Fibroblast of mammary gland (primary cell): Measurements from ENCODE around the gene ISL2.

Experiments
- DNase-seq: peaks from one replicate; pipeline ENCODE4 v3.0.0-alpha.2; 2010; ENCODE audit warnings: low read depth
- H3K4me3 ChIP-seq: 2 replicates; pipeline ENCODE4 v1.5.1; 2011; ENCODE audit warnings: low read depth, mild to moderate bottlenecking, low read length, moderate library complexity; ENCODE audit not compliant: control insufficient read depth
- TF ChIP-seq, protein P1 (sequence below): conservative IDR thresholded peaks from 2 replicates; pipeline ENCODE4 v1.5.1; 2011; ENCODE audit warnings: low read depth, low read length, inconsistent platforms; ENCODE audit not compliant: control insufficient read depth, insufficient read depth

ISL2 gene

DNA sequence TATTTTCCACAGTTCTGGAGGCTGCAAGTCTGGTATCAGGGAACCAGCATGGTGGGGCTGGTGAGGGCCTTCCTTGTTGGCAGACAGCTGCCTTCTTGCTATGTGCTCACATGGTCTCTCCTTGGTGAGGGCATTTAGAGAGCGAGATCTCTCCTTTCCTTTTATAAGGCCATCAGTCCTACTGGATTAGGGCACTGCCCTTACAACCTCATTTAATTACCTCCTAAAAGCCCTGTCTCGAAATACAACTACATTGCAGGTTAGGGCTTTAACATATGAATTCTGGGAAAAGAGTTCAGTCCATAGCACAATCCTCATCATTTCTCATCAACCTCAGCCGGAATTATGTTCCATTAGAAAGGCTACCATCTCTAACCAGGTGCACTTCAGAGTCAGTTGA, 21.9 kb downstream of the ISL2 start:
- DNase-seq = no peak
- no peak overlapping the region for H3K4me3 ChIP-seq
- TF ChIP-seq, protein P1, sequence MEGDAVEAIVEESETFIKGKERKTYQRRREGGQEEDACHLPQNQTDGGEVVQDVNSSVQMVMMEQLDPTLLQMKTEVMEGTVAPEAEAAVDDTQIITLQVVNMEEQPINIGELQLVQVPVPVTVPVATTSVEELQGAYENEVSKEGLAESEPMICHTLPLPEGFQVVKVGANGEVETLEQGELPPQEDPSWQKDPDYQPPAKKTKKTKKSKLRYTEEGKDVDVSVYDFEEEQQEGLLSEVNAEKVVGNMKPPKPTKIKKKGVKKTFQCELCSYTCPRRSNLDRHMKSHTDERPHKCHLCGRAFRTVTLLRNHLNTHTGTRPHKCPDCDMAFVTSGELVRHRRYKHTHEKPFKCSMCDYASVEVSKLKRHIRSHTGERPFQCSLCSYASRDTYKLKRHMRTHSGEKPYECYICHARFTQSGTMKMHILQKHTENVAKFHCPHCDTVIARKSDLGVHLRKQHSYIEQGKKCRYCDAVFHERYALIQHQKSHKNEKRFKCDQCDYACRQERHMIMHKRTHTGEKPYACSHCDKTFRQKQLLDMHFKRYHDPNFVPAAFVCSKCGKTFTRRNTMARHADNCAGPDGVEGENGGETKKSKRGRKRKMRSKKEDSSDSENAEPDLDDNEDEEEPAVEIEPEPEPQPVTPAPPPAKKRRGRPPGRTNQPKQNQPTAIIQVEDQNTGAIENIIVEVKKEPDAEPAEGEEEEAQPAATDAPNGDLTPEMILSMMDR = no peak

DNA sequence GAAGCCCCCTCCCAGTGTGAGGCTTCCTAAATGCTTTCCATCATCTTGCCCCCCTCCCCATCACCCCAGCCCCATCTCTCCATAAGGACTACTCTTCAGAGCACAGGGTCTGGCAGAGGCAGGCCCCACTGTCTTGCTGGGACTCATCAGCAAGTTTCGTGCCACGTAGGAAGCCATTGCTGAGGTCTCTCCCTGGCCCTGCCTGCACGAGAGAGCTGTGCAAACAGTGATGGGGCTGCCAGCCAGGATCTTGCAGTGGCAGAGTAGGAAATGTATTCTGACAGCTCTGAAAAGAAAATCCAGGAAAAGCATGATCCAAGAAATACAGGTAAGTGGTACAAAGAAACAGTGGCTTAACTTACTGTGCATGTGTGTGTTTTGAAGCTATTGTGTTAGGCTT, 22.6 kb downstream of the ISL2 start:
- TF ChIP-seq, protein P1 = no peak
- no peak overlapping the region for H3K4me3 ChIP-seq
- DNase-seq = no peak

DNA sequence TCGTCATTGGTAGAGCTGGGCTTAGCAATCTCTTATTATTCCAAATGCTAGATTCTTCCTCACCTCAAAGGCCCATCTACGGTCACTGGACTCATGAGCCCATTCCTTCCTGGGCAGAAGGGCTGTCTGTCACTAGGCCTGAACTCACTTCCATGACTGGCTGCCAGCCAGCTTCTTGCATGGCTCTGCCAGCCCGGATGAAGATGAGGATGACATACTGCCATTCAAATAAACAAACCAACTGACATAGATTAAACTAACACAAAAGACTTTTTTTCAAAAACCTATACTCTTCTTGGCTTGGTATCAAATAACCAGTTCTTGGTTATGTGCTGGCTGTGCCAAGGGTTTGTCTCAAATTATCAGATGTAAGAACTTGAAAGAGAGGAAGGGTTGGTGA, 23.8 kb downstream of the ISL2 start:
- TF ChIP-seq, protein P1 = no peak
- H3K4me3 ChIP-seq = no peak overlapping the region
- no peak for DNase-seq

DNA sequence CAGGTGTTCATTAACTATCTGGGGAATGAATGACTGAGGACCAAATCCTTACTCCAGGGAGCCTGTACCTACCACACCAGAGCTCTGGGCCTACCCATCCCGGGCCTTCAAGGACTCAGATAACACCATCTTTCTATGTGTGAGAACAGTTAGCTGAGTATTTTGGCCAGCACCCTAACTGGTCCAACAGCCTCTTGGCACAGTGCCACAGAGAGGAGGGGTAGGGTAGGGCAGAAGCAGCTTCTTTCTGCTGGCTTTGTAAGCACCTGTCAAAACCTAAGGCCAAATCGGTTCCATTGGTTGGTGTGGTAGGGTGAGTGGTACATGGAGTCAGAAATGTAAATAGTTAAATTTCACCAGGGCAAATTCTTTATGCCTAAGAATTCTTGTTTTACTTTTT, 26.7 kb downstream of the ISL2 start:
- TF ChIP-seq, protein P1 = no peak
- no peak for DNase-seq
- no peak overlapping the region for H3K4me3 ChIP-seq

DNA sequence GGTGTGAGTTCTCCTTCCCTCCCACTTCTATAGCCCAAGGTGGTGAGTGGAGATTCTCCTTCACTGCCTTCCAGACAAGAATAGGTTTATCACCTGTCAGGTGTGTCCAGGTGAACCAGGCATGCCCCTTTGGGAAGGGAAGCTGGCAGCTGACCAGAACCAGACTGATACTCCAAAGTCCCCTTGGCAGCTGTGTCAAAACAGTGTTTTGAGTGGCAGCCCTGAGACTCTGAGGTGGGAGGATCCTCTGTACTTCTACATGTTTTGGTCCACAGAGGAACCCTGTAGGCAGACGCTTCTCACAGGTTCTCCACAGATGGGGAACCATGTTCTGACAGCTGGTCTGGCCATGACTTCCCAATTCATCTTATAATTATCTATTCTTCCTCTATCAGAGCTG, 30.1 kb downstream of the ISL2 start:
- DNase-seq = no peak
- no peak overlapping the region for H3K4me3 ChIP-seq
- TF ChIP-seq, protein P1 = no peak

DNA sequence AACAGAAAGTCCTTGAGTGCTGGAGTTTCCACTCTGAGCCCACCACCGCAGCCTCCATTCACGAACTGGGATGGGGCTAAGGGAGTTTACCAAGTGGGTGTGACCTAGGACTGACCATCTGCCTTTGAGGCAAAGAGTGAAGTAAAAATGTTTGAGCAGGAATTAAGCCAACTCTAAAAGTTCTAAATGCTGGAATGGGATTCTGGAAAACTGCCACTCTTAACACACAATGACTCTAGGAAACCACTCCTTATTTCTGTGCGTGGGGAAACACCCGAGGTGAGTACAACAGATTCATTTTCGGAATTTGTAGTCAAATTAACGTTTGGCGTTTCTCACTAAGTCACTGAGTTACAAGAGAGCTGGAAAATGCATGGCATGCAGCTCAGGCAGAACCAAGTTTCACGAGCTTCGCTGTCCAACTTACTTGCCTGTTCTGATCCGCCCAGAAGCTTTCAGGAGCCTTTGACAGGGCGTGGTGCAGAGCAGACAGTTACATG, 31.6 kb downstream of the ISL2 start:
- H3K4me3 ChIP-seq = no peak overlapping the region
- no peak for DNase-seq
- TF ChIP-seq, protein P1 = no peak

DNA sequence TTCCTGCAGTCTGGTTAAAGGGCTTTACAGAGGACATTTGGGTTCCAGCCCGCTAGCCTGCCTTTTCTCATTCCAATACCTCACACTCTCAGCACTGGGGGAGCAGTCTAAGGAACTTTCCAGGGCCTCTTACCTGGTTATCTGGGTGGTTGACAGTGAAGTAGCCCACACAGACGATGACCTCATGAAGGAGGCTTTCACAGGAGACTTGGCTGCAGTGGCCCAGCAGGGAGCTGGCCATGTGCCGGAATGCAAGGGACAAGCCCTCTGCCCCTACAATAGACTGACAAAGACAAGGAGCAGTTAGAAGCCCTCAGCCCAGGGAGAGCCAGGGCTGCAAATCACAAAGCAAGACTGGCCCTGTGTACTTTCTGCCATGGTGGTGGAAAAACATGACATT, 39.5 kb downstream of the ISL2 start:
- no peak for DNase-seq
- no peak overlapping the region for H3K4me3 ChIP-seq
- TF ChIP-seq, protein P1 = no peak
